H1 (cell line): ENCODE results near the gene FAIM2.

Experiments
- CTCF ChIP-seq, 3 experiments: IDR thresholded peaks; 1 replicate in 2 of 3; 2 replicates in 1 of 3; pipeline versions ENCODE4 v1.5.1 to v1.6.1; 2011; ENCODE audit warnings: low read length in 3 of 3, mild to moderate bottlenecking in 3 of 3, inconsistent platforms in 2 of 3, low read depth in 1 of 3, moderate library complexity in 1 of 3; ENCODE audit not compliant: insufficient read depth in 1 of 3; ENCODE audit errors: control extremely low read depth in 1 of 3
- EP300 ChIP-seq, 2 experiments: IDR thresholded peaks; 1 replicate in 1 of 2; 2 replicates in 1 of 2; pipeline ENCODE4 v1.6.1; 2011 to 2012; ENCODE audit warnings: low read depth in 2 of 2, low read length in 2 of 2, mild to moderate bottlenecking in 2 of 2, borderline replicate concordance in 1 of 2, inconsistent platforms in 1 of 2, moderate library complexity in 1 of 2
- EZH2 ChIP-seq: fragments of 200-600 bp; sonication (generic); IDR thresholded peaks from 2 replicates; pipeline ENCODE4 v1.7.1; 2012; ENCODE audit warnings: low read depth, mild to moderate bottlenecking, moderate library complexity, low read length, inconsistent platforms; ENCODE audit not compliant: severe bottlenecking

DNA sequence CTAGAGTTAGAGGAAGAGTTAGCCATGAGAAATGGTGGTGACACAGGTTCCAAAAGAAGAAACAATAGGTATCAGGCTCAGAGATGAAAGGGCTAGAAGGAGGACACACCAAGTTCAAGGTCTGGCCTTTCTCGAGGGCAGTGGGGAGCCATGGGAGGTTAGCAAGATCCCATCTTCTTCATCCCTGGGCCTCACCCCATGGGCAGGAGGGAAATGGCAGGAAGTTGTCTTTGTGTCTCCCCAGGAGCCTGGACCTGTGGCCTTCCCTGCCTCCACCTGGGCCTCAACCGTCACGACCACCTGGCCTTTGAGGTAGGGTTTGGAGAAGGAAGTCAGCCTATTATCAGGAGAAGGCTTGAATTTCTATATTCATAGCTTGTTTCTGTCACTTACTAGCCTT, 41.0 kb upstream of the FAIM2 start:
- TF ChIP-seq CTCF (IDR thresholded peaks at IDR 0.05; ENCODE audit: control extremely low read depth in 1 of 3, insufficient read depth in 1 of 3, low read depth in 1 of 3, low read length in 3 of 3) = no peak
- no peak for TF ChIP-seq EZH2
- no peak for TF ChIP-seq EP300 (IDR thresholded peaks at IDR 0.05; ENCODE audit: borderline replicate concordance in 1 of 2, low read depth in 2 of 2, low read length in 2 of 2)
